Measurements from ENCODE around the gene CDH23. TPM values are rescaled to one million over a fixed set of nuclear protein-coding genes. Genes with fewer than 3 reads are reported as not detected.

CDH23 gene
- total RNA-seq, 2 experiments from 2014 or later, result 4.6 to 5.2 TPM

- TF ChIP-seq CTCF (IDR thresholded peaks at IDR 0.05), result no peak
- peak overlapping the region; percentile 69 for H3K27ac Mint-ChIP-seq
- no peaks in the 10 kb centered on the region for H3K9me3 Mint-ChIP-seq
- Histone ChIP-seq H3K9me3 (ENCODE audit: control insufficient read depth in 1 of 2, insufficient read depth in 1 of 2, low read length in 2 of 2) (no peaks in the 10 kb centered on the region), H3K36me3 (ENCODE audit: insufficient read depth, low read length) (no peaks in the 10 kb centered on the region), H3K4me1 (ENCODE audit: insufficient read depth, low read length) (peaks cover 91% of the 10 kb centered on the region), H3K27ac (ENCODE audit: low read depth in 1 of 2, low read length in 2 of 2) (no peak overlapping the region), H3K4me3 (ENCODE audit: low read length) (no peak overlapping the region), H3K27me3 (ENCODE audit: control insufficient read depth in 1 of 2, insufficient read depth in 2 of 2, low read length in 2 of 2) (no peaks in the 10 kb centered on the region)
- ATAC-seq (ENCODE audit: poor library complexity), result no peak
- no peak overlapping the region for H3K4me3 Mint-ChIP-seq
- CTCF ChIA-PET, result interaction anchor here (1.1 kb wide), 1 partner anchor 50 kb away, joined by 4 read pairs; the partner anchor contains the start of gene VSIR
- POLR2A ChIA-PET, result interaction anchor here (1.1 to 1.5 kb wide), 2 partner anchors 20 to 50 kb away, joined by 3 to 5 read pairs; partner anchors contain the start of gene VSIR
- H3K4me1 Mint-ChIP-seq (ENCODE audit: low read depth), result peaks cover 60% of the 10 kb centered on the region
- DNase-seq, result no peak
- H3K27me3 Mint-ChIP-seq, result no peaks in the 10 kb centered on the region
- no peaks in the 10 kb centered on the region for H3K36me3 Mint-ChIP-seq (ENCODE audit: low read depth)
- intact Hi-C loops (cut with DNase I, micrococcal nuclease), result no loop called here
Measured at GRCh38 chr10:71723311-71723710, 326.6 kb downstream of the CDH23 start.

GRCh38 chr10:71724539-71724938, 327.8 kb downstream of the CDH23 start:
- Mint-ChIP-seq H3K4me3 (no peak overlapping the region), H3K4me1 (ENCODE audit: low read depth) (peaks cover 72% of the 10 kb centered on the region), H3K36me3 (ENCODE audit: low read depth) (no peaks in the 10 kb centered on the region), H3K27me3 (no peaks in the 10 kb centered on the region), H3K9me3 (no peaks in the 10 kb centered on the region), H3K27ac (peak overlapping the region; percentile 55)
- no peaks in the 10 kb centered on the region for H3K27me3 ChIP-seq (ENCODE audit: control insufficient read depth in 1 of 2, insufficient read depth in 2 of 2, low read length in 2 of 2)
- no peak for TF ChIP-seq CTCF (IDR thresholded peaks at IDR 0.05)
- H3K9me3 ChIP-seq (ENCODE audit: control insufficient read depth in 1 of 2, insufficient read depth in 1 of 2, low read length in 2 of 2), result no peaks in the 10 kb centered on the region
- intact Hi-C loops (cut with DNase I, micrococcal nuclease), result no loop called here
- CTCF ChIA-PET, result interaction anchor here (2.2 kb wide), 1 partner anchor 28 kb away, joined by 6 read pairs; no protein-coding TSS in a partner anchor
- POLR2A ChIA-PET, result interaction anchor here (0.8 to 7.7 kb wide), 3 partner anchors 15 to 48 kb away, joined by 4 to 98 read pairs (median 67); partner anchors contain the start of gene VSIR
- no peaks in the 10 kb centered on the region for H3K36me3 ChIP-seq (ENCODE audit: insufficient read depth, low read length)
- no peak for DNase-seq
- H3K4me1 ChIP-seq (ENCODE audit: insufficient read depth, low read length), result peaks cover 92% of the 10 kb centered on the region
- H3K4me3 ChIP-seq (ENCODE audit: low read length), result no peak overlapping the region
- peak overlapping the region; percentile 74 to 88 for H3K27ac ChIP-seq (ENCODE audit: low read depth in 1 of 2, low read length in 2 of 2)
- no peak for ATAC-seq (ENCODE audit: poor library complexity)

GRCh38 chr10:71725249-71725648, 328.5 kb downstream of the CDH23 start:
- H3K27me3 ChIP-seq (ENCODE audit: control insufficient read depth in 1 of 2, insufficient read depth in 2 of 2, low read length in 2 of 2), result no peaks in the 10 kb centered on the region
- no peak for DNase-seq
- POLR2A ChIA-PET, result interaction anchor here (0.5 to 14.4 kb wide), 7 partner anchors 11 to 551 kb away, joined by 3 to 252 read pairs (median 53); partner anchors contain the start of gene VSIR
- H3K4me3 ChIP-seq (ENCODE audit: low read length), result no peak overlapping the region
- Mint-ChIP-seq H3K4me3 (no peak overlapping the region), H3K36me3 (ENCODE audit: low read depth) (no peaks in the 10 kb centered on the region), H3K27me3 (no peaks in the 10 kb centered on the region), H3K9me3 (no peaks in the 10 kb centered on the region), H3K4me1 (ENCODE audit: low read depth) (peaks cover 76% of the 10 kb centered on the region), H3K27ac (peak overlapping the region; percentile 96)
- CTCF ChIA-PET, result interaction anchor here (0.9 to 3.5 kb wide), 5 partner anchors 10 to 48 kb away, joined by 3 to 25 read pairs (median 3); partner anchors contain the start of gene VSIR
- intact Hi-C loops (cut with DNase I, micrococcal nuclease), result no loop called here
- H3K4me1 ChIP-seq (ENCODE audit: insufficient read depth, low read length), result peaks cover 92% of the 10 kb centered on the region
- TF ChIP-seq CTCF (IDR thresholded peaks at IDR 0.05), result no peak
- no peaks in the 10 kb centered on the region for H3K36me3 ChIP-seq (ENCODE audit: insufficient read depth, low read length)
- H3K9me3 ChIP-seq (ENCODE audit: control insufficient read depth in 1 of 2, insufficient read depth in 1 of 2, low read length in 2 of 2), result no peaks in the 10 kb centered on the region
- peak overlapping the region; percentile 74 to 88 for H3K27ac ChIP-seq (ENCODE audit: low read depth in 1 of 2, low read length in 2 of 2)
- ATAC-seq (ENCODE audit: poor library complexity), result no peak
